Measurements from ENCODE around the gene CHRNA9.
"Not testable (repeated sequence)": the region's sequence is repeated elsewhere in the genome, so short reads cannot be mapped to it uniquely, and the experiment has no call there.

CHRNA9 gene

GRCh38 chr4:40389986-40390385 is 54.9 kb downstream of the CHRNA9 start:
- H3K23ac ChIP-seq (ENCODE audit: low read length in 2 of 2), result no peak overlapping the region
- H4K91ac ChIP-seq (ENCODE audit: low read length), result no peak overlapping the region
- no peak overlapping the region for H3K18ac ChIP-seq (ENCODE audit: low read depth in 1 of 2, low read length in 2 of 2)
- no peak overlapping the region for H2BK12ac ChIP-seq (ENCODE audit: low read length in 2 of 2)
- H3K27me3 ChIP-seq (ENCODE audit: control insufficient read depth in 1 of 2, insufficient read depth in 1 of 2, low read length in 2 of 2), result peaks cover 0 to 11% of the 10 kb centered on the region in 2 experiments
- H2BK5ac ChIP-seq (ENCODE audit: low read depth, low read length, poor library complexity, severe bottlenecking), result no peak overlapping the region
- no peak overlapping the region for H3K4me2 ChIP-seq (ENCODE audit: low read length, poor library complexity, severe bottlenecking)
- no peak overlapping the region for H3K4me3 ChIP-seq (ENCODE audit: insufficient read depth in 1 of 2, low read depth in 1 of 2, low read length in 2 of 2)
- no peaks in the 10 kb centered on the region for H3K9me3 ChIP-seq (ENCODE audit: control insufficient read depth, low read length)
- H3K14ac ChIP-seq (ENCODE audit: low read length in 2 of 2), result no peak overlapping the region
- H3K4ac ChIP-seq (ENCODE audit: low read depth in 1 of 2, low read length in 2 of 2), result no peak overlapping the region
- H3K4me1 ChIP-seq (ENCODE audit: control insufficient read depth, insufficient read depth, low read depth, low read length), result peaks cover 2% of the 10 kb centered on the region
- no peak overlapping the region for H2AK5ac ChIP-seq (ENCODE audit: low read length, severe bottlenecking)
- no peaks in the 10 kb centered on the region for H3K36me3 ChIP-seq (ENCODE audit: control insufficient read depth in 1 of 2, insufficient read depth in 2 of 2, low read depth in 1 of 2, low read length in 2 of 2)
- H3K9ac ChIP-seq (ENCODE audit: low read length), result no peak overlapping the region
- no peak overlapping the region for H2AFZ ChIP-seq (ENCODE audit: low read depth, low read length)
- H2BK15ac ChIP-seq (ENCODE audit: low read depth, poor library complexity, severe bottlenecking), result no peak overlapping the region
- no peak overlapping the region for H2BK120ac ChIP-seq (ENCODE audit: low read depth, low read length)
- WGBS, result 88% methylated on average over 3 of the region's 4 CpGs
- H3K79me1 ChIP-seq (replicated peaks; ENCODE audit: low read length, poor library complexity, severe bottlenecking), result no peaks in the 10 kb centered on the region
- no peak overlapping the region for H3K27ac ChIP-seq (ENCODE audit: low read length, poor library complexity, severe bottlenecking)
- no peak for DNase-seq
- no peak overlapping the region for H4K8ac ChIP-seq (ENCODE audit: low read length)

- not testable (repeated sequence) for H2BK5ac ChIP-seq (ENCODE audit: low read depth, low read length, poor library complexity, severe bottlenecking); H3K4me1 ChIP-seq (ENCODE audit: control insufficient read depth, insufficient read depth, low read depth, low read length); H2AFZ ChIP-seq (ENCODE audit: low read depth, low read length); H2BK15ac ChIP-seq (ENCODE audit: low read depth, poor library complexity, severe bottlenecking); H3K4me3 ChIP-seq (ENCODE audit: insufficient read depth in 1 of 2, low read depth in 1 of 2, low read length in 2 of 2); H2AK5ac ChIP-seq (ENCODE audit: low read length, severe bottlenecking); H2BK12ac ChIP-seq (ENCODE audit: low read length in 2 of 2); H4K8ac ChIP-seq (ENCODE audit: low read length); H3K79me1 ChIP-seq (replicated peaks; ENCODE audit: low read length, poor library complexity, severe bottlenecking); DNase-seq; H3K4me2 ChIP-seq (ENCODE audit: low read length, poor library complexity, severe bottlenecking); H4K91ac ChIP-seq (ENCODE audit: low read length); H3K27me3 ChIP-seq (ENCODE audit: control insufficient read depth in 1 of 2, insufficient read depth in 1 of 2, low read length in 2 of 2); H3K9ac ChIP-seq (ENCODE audit: low read length); H3K14ac ChIP-seq (ENCODE audit: low read length in 2 of 2); H3K4ac ChIP-seq (ENCODE audit: low read depth in 1 of 2, low read length in 2 of 2); H3K27ac ChIP-seq (ENCODE audit: low read length, poor library complexity, severe bottlenecking); H3K9me3 ChIP-seq (ENCODE audit: control insufficient read depth, low read length); H3K36me3 ChIP-seq (ENCODE audit: control insufficient read depth in 1 of 2, insufficient read depth in 2 of 2, low read depth in 1 of 2, low read length in 2 of 2); H2BK120ac ChIP-seq (ENCODE audit: low read depth, low read length); H3K23ac ChIP-seq (ENCODE audit: low read length in 2 of 2); H3K18ac ChIP-seq (ENCODE audit: low read depth in 1 of 2, low read length in 2 of 2)
- 96% methylated on average over 9 of the region's 9 CpGs for WGBS
These were observed 57.1 kb downstream of the CHRNA9 start for GRCh38 chr4:40392241-40392640.

- H3K36me3 ChIP-seq (ENCODE audit: control insufficient read depth in 1 of 2, insufficient read depth in 2 of 2, low read depth in 1 of 2, low read length in 2 of 2), result no peaks in the 10 kb centered on the region
- no peak overlapping the region for H2AFZ ChIP-seq (ENCODE audit: low read depth, low read length)
- H2BK120ac ChIP-seq (ENCODE audit: low read depth, low read length), result peak overlapping the region; percentile 27
- no peak overlapping the region for H2BK15ac ChIP-seq (ENCODE audit: low read depth, poor library complexity, severe bottlenecking)
- H3K9me3 ChIP-seq (ENCODE audit: control insufficient read depth, low read length), result no peaks in the 10 kb centered on the region
- no peak for DNase-seq
- WGBS, result 71% methylated on average over 3 of the region's 6 CpGs
- no peak overlapping the region for H3K23ac ChIP-seq (ENCODE audit: low read length in 2 of 2)
- H2BK12ac ChIP-seq (ENCODE audit: low read length in 2 of 2), result no peak overlapping the region
- no peak overlapping the region for H2BK5ac ChIP-seq (ENCODE audit: low read depth, low read length, poor library complexity, severe bottlenecking)
- peaks cover 0 to 12% of the 10 kb centered on the region in 2 experiments for H3K27me3 ChIP-seq (ENCODE audit: control insufficient read depth in 1 of 2, insufficient read depth in 1 of 2, low read length in 2 of 2)
- no peak overlapping the region for H3K18ac ChIP-seq (ENCODE audit: low read depth in 1 of 2, low read length in 2 of 2)
- no peak overlapping the region for H3K27ac ChIP-seq (ENCODE audit: low read length, poor library complexity, severe bottlenecking)
- no peak overlapping the region for H3K4ac ChIP-seq (ENCODE audit: low read depth in 1 of 2, low read length in 2 of 2)
- no peak overlapping the region for H3K4me3 ChIP-seq (ENCODE audit: insufficient read depth in 1 of 2, low read depth in 1 of 2, low read length in 2 of 2)
- H3K79me1 ChIP-seq (replicated peaks; ENCODE audit: low read length, poor library complexity, severe bottlenecking), result no peaks in the 10 kb centered on the region
- no peak overlapping the region for H3K9ac ChIP-seq (ENCODE audit: low read length)
- H3K4me1 ChIP-seq (ENCODE audit: control insufficient read depth, insufficient read depth, low read depth, low read length), result peaks cover 9% of the 10 kb centered on the region
- no peak overlapping the region for H2AK5ac ChIP-seq (ENCODE audit: low read length, severe bottlenecking)
- no peak overlapping the region for H3K4me2 ChIP-seq (ENCODE audit: low read length, poor library complexity, severe bottlenecking)
- no peak overlapping the region for H4K8ac ChIP-seq (ENCODE audit: low read length)
- no peak overlapping the region for H3K14ac ChIP-seq (ENCODE audit: low read length in 2 of 2)
- H4K91ac ChIP-seq (ENCODE audit: low read length), result no peak overlapping the region
These were observed 59.1 kb downstream of the CHRNA9 start for GRCh38 chr4:40394236-40394635.

GRCh38 chr4:40395166-40395900 is 60.2 kb downstream of the CHRNA9 start:
- 76% methylated on average over 4 of the region's 4 CpGs for WGBS
- H3K4ac ChIP-seq (ENCODE audit: low read depth in 1 of 2, low read length in 2 of 2), result no peak overlapping the region
- H3K27me3 ChIP-seq (ENCODE audit: control insufficient read depth in 1 of 2, insufficient read depth in 1 of 2, low read length in 2 of 2), result peaks cover 0 to 16% of the 10 kb centered on the region in 2 experiments
- no peak overlapping the region for H3K18ac ChIP-seq (ENCODE audit: low read depth in 1 of 2, low read length in 2 of 2)
- no peak overlapping the region for H2BK15ac ChIP-seq (ENCODE audit: low read depth, poor library complexity, severe bottlenecking)
- H2BK120ac ChIP-seq (ENCODE audit: low read depth, low read length), result no peak overlapping the region
- H3K4me2 ChIP-seq (ENCODE audit: low read length, poor library complexity, severe bottlenecking), result no peak overlapping the region
- H3K4me3 ChIP-seq (ENCODE audit: insufficient read depth in 1 of 2, low read depth in 1 of 2, low read length in 2 of 2), result no peak overlapping the region
- H3K36me3 ChIP-seq (ENCODE audit: control insufficient read depth in 1 of 2, insufficient read depth in 2 of 2, low read depth in 1 of 2, low read length in 2 of 2), result no peaks in the 10 kb centered on the region
- no peak overlapping the region for H2BK5ac ChIP-seq (ENCODE audit: low read depth, low read length, poor library complexity, severe bottlenecking)
- no peak overlapping the region for H3K27ac ChIP-seq (ENCODE audit: low read length, poor library complexity, severe bottlenecking)
- H2AFZ ChIP-seq (ENCODE audit: low read depth, low read length), result no peak overlapping the region
- H3K79me1 ChIP-seq (replicated peaks; ENCODE audit: low read length, poor library complexity, severe bottlenecking), result no peaks in the 10 kb centered on the region
- no peaks in the 10 kb centered on the region for H3K9me3 ChIP-seq (ENCODE audit: control insufficient read depth, low read length)
- H3K14ac ChIP-seq (ENCODE audit: low read length in 2 of 2), result no peak overlapping the region
- H2AK5ac ChIP-seq (ENCODE audit: low read length, severe bottlenecking), result peak overlapping the region; percentile 44
- no peak overlapping the region for H2BK12ac ChIP-seq (ENCODE audit: low read length in 2 of 2)
- no peak for DNase-seq
- H3K23ac ChIP-seq (ENCODE audit: low read length in 2 of 2), result no peak overlapping the region
- no peak overlapping the region for H3K9ac ChIP-seq (ENCODE audit: low read length)
- H3K4me1 ChIP-seq (ENCODE audit: control insufficient read depth, insufficient read depth, low read depth, low read length), result peaks cover 9% of the 10 kb centered on the region
- H4K91ac ChIP-seq (ENCODE audit: low read length), result no peak overlapping the region
- H4K8ac ChIP-seq (ENCODE audit: low read length), result no peak overlapping the region

All from mesenchymal stem cell (in vitro differentiated cells and primary cell).